ENCODE results near the gene IL17REL.

The IL17REL gene

DNA sequence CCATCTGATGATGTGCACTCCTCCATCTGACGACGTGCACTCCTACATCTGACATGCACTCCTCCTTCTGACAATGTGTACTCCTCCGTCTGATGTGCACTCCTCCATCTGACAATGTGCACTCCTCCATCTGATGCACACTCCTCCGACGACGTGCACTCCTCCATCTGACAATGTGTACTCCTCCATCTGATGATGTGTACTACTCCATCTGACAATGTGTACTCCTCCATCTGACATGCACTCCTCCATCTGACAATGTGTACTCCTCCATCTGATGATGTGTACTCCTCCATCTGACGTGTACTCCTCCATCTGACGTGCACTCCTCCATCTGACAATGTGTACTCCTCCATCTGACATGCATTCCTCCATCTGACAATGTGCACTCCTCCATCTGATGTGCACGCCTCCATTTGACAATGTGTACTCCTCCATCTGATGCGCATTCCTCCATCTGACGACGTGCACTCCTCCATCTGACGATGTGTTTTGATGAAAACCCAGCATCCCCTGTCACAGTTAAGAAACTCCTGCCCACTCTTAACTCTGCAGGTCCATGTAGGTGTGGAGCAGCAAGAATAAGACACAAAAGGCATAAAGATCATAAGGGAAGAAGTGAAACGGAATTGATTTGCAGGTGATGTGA lies 9.7 kb upstream of the IL17REL start:
- no peak for DNase-seq (ENCODE audit: low read depth)

DNA sequence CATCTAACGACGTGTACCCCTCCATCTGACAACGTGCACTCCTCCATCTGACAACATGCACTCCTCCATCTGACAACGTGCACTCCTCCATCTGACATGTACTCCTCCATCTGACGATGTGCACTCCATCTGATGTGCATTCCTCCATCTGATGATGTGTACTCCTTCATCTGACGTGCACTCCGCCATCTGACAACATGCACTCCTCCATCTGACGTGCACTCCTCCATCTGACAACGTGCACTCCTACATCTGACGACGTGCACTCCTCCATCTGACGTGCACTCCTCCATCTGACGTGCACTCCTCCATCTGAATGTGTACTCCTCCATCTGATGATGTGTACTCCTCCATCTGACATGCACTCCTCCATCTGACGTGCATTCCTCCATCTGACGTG lies 8.0 kb upstream of the IL17REL start:
- DNase-seq (ENCODE audit: low read depth), result no peak

DNA sequence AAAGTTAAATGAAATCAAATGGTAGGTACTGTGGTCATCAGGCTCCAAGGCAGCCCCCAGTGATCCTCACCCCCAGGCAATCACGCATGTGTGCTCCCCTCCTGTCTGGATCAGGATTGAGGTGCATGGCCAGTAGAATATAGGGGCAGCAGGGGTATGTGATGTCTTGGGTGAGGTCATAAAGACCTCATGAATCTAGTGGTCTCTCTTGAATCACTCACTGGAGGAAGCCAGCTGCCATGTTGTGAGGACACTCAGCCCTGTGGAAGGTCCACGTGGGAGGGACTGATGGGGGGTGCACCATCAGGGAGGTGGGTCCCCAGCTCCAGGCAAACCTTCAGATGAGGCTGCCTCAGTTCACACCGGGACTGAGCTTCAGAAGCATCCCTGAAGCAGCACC lies 6.8 kb upstream of the IL17REL start:
- no peak for DNase-seq (ENCODE audit: low read depth)

DNA sequence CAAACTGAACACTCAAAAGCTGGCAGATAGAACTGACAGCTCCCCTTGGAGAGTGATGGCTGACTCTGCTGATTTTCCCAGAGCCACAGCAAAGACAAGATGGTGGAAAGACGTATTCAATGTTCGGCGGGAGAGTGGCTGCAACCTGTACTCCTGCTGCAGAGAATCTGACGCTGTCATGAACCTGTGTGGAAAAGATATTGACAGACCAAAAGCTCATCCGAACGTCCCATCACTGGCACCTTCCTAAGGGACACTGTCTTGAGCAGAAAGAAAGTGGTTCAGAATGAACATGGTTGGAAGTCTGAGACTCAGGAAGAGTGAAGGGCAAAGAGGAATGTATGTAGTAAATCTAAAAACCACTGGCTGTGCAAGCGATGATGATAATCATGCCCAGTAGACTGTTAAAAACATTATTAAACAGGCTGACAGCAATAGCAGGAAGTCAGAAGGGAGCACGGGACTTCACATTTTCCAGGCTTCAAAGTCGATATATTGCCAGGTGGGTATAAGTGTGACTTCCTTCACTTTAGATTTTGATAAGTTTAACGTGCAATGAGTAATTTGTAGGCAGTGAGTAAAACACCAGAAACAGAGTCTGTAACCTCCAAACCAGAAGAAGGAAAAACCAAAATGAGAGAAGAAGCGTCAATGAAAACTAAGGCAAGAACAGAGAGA lies 6.2 kb upstream of the IL17REL start:
- no peak for DNase-seq (ENCODE audit: low read depth)

DNA sequence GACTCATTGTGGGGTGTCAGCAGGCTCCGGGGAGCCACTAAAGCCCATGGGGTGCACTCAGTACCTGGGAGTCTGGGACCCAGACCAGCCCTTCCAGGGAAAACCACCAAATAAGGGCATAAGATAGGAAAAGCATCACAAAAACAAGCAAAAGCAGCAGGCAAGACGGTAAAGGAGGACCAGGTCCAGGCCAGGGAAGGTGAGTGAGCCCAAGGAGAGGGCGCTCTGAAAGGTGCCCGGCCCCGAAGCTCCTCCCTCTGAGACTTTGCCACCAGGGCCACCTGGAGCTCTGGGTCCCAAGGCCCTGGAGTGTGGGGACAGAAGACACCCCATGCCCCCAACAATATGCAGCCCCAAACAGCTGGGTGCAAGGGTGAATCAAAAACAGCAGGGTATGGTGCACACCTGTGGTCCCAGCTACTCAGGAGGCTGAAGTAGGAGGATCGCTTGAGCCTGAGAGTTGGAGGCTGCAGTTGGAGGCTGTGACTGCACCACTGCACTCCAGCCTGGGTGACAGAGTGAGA lies 5.2 kb upstream of the IL17REL start:
- DNase-seq (ENCODE audit: low read depth), result no peak

DNA sequence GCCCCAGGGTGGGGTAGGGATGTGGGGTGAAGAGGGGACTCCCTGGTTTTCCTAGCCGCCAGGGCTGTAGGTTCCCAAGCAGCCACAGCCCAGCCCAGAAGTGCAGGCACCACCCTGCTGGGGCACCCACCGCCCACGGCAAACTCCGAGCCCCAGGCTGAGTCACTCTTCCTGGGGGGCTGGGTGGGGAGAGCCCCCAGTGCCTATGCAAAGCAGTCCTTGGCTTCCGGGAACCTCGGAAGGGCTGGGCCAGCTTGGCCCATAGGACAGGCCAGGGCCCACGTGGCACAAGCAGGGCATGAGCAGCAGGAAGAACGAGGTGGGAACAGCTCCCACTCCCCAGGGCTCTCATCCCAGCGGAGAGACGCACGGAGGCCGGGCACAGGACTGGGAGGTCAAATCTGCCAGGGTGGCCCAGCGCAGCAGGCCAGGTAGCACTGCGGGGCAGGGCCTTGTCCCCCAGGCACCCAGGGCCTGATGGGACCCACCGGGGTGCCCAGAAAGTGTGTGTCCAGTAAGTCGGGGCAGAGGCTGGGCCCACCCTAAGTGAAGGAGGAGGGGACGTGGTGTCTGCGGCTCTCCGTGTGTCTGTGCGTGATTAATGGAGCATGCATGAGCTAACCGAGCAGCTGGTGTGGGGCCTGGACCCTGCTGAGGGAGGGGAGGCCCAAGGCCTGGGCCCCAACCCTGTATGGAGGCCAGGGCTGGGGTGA lies 4.6 kb upstream of the IL17REL start:
- DNase-seq (ENCODE audit: low read depth), result no peak

DNA sequence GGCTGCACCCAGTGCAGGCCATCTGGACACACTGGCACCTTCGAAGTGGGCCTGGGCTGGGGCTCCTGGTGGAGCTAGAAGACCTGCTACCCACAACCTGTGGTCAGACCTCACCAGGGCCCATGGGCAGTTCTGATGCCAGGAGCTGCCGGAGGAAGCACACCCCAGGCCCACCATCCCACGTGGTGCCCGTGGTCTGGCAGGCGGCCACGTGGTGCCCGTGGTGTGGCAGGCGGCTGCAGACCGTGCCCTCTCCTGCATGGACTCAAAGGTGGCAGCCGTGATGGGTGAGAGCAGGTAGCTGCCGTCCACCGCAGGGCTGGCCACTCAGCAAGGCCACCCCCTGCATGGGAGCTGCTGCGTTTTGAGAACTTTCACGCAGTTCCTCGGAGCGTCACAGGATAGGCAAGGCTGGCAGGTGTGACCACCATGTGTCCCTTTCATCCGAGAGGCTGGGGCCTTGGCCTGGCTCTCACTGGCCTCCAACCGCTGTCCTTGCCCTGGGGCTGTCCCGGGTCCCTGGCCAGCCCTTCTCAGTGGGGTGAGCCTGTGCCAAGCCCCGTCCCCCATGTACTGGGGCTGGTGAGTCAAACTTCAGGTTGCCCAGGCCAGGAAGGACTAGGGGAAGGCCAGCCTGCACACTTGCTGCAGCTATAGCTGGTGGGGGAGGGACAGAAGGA lies 3.9 kb upstream of the IL17REL start:
- DNase-seq (ENCODE audit: low read depth), result no peak

DNA sequence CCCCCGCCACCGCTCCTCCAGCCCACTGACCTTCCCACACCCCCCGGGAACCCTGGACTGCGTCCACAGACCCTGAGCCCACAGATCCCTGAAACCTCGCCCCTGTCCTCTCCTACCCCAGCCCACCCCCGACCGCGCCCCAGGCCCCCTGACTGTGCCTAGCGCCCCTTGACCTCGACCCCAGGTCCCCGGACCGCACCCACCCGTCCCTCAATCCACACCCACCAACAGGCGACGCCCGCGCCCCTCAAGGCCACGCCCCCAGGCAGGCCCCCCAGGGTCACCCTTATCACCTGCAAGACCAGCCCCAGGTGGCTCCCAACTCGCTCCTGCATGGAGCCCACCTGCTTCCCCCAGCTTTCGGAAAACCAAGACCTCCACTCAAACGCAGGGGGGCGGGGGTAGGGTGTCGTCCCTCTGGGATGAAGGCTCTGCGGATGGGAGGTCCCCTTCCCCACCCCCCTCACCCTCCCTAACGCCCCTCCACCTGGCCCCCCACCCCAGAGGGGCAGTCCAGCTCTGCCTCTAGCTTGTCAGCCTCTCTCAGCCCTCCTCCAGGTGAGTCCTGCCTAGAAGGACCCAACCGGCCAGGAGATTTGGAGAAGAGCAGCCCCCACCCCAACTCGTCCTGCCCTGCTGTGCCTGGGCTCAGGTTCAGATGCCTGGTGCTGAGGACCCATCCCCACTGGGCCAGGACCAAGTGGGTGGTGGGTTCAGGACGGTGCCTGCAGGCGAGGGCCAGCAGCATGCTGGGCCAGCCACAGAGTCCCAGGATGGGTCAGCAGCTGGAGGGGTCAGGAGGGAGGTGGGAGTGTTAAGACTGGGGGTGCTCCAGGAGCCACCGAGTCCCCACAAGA lies 3.1 kb upstream of the IL17REL start:
- no peak for DNase-seq (ENCODE audit: low read depth)

DNA sequence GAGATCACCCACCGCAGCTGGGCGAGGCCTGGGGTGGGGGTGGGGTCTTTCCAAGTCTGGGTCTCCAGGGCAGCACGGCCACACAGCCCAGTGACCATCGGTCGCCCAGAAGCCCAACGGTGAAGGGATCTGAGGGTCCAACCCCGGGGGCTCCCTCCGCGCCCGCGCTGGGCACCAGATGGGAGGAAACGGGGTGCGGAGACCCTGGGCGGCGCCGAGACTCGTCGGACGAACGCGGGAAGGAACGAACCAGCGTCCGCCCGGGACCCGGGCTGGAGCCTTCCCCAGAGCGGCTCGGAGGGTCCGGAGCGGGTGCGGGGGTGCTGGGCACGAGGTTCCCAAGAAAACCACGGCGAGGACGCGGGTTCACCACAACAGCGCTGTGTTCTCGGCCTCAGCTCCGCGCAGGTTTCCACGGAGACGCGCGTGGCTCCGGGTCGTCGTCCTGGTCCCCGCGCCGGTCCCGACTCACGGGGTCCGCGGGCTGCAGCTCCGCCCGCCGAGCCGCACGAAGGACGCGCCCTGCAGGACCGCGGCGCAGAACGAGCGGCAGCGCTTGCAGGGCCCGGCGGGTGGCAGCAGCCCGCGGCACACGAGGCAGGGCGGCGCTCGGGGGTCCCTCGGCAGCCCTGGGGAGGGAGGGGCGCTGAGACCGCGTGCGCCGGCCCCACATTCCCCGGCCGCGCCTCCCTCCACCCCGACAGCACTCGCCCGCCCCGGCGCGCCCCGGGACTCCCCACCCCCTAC lies 2.3 kb upstream of the IL17REL start:
- DNase-seq (ENCODE audit: low read depth), result no peak

DNA sequence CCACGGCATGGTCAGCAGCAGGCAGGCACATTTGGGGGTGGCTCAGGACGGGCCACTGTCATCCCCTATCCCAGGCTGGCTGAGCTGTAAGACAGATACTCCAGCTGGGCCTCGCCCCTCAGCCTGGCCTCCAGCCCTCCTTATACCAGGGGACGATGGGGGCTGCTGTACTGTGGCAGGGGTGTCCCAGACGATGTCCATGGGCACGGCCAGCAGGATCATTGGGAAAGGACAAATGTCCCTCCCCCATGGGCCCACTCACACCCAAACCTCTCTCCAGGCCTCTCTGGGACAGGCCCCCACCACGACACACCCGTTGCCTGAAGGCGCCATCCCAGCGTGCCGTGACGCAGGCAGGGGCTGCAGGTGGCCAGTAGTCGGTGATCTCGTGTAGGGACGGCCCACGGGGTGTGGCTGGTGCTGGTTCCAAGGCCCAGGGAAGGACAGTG lies 1.5 kb upstream of the IL17REL start:
- no peak for DNase-seq (ENCODE audit: low read depth)

DNA sequence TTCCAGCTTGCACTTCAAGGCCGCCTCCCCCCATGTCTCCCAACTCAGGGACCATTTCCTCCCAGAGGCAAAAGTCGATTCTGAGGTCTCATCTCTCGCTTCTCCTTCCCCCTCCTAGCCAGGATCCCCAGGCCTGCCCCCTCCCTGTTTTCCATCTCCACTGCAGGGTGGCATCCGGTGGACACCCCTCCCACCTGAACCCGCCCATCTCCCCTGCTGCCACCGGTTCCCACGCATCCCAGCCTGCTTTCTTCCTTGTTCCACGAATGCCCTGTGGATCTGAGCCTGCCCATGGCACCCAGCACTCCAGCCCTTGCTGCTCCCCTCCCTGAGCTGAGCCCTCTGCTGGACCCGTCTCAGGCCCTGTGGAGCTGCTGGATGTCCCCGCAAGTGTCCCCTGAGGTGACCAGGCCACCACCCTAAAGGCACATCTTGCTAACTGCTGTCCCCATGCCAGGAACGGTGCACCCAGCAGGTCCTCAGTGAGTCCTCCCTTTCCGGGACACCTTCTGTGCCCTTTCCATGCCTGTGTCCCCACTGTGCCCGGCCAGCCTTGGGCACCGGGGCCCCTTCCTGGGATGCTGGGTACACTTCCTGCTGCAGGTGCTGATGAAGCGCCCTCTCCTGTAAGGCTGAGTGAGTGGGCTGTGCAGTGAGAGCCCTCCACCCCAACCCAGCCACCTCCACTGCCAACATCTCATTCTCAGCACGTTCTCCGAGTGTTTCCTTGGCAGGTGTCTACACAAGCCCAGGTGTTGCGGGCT lies 936 bp downstream of the IL17REL start:
- no peak for DNase-seq (ENCODE audit: low read depth)

DNA sequence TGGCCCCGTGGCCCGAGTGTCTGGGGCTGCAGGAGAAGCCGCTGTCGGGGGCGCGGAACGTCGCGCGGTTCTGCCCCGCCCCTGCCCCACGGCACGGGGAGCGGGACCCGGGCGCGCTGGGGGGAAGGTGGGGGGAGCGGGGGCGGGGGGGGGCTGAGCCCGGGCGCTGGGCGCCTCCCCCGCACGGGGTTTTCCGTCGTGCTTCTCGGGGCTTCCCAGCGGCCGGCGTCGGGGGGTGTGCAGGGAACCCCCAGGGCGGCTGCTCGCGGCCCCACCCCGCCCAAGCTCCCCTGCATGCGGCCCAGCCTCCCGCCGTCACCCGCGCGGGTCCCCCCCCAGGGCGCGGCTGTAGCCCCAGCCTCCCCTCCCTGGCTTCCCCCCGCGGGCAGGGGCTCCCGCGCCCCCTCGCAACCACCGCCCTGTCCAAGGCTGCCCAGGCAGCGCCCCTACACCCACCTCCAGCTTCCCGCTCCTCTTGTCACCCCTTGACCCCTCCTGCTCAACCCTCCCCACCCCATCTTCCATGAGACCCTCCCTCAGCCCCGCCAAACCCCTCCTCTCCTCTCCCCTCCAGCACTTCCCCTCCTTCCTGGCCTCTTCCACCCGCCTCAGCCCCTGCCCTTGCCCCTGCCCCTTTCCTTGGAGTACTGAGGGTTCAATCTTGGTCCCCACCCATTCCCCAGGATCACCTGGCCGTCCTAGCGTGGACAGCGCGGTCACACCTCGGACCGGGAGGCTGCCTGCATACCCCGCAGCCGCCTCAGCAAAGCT lies 1.7 kb downstream of the IL17REL start:
- DNase-seq (ENCODE audit: low read depth), result no peak

DNA sequence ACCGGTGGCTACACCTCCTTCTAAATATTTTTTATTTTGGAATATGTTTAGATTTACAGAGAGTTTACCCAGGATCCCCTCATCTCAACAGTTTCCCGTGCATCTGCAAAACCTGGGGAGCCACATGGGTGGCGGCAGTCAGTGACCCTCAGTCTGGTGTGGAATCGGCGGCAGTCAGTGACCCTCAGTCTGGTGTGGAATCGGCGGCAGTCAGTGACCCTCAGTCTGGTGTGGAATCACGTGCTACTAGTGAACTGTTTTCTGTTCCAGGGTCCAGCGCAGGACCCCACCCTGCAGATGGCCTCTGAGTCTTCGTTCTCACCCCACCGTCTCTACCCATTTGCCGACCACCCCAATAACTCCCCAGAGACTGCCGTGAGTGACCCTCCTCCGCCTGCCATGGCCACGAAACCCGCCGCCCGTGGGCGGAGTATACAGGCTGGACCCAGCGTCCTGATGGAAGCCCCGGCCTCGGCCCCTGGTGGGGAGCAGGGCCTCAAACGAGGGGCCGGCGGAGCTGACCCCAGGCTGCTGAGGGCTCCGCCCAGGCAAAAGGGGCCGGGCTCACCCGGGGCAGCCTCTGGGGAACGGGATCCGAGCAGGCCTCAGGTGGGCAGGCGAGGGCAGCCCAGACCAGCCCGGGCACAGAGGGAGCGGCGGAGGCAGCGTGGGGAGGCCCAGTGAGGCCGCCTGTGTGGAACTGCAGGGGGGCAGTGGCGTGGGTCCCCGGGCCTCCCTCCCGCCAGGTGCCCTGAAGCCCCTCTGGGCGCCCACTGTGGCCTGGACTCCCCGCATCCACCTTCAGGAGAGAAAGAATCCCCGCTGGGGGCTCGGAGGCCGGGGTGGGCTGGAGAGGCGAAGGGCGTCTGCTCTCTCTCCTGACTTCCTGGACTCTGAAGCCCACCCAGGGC lies 2.5 kb downstream of the IL17REL start:
- no peak for DNase-seq (ENCODE audit: low read depth)

DNA sequence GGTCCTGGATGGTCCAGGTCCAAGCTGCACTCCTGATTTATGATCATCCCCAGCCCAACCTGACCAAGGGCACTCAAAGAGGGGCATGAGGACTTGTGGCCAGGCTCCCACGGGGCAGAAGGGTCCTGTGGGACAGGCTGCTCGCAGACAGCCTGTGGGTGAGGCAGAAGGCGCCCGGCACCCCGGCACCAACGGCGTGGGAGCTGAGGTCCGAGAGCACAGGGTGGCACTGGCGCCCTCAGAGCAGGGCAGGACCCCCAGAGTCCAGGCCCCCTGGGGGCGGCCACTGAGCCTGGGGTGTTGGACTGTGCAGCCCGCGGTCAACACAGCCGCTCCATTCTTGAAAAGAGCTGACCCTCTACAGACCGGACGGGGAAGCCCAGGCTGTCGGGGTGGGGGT lies 3.3 kb downstream of the IL17REL start:
- no peak for DNase-seq (ENCODE audit: low read depth)

DNA sequence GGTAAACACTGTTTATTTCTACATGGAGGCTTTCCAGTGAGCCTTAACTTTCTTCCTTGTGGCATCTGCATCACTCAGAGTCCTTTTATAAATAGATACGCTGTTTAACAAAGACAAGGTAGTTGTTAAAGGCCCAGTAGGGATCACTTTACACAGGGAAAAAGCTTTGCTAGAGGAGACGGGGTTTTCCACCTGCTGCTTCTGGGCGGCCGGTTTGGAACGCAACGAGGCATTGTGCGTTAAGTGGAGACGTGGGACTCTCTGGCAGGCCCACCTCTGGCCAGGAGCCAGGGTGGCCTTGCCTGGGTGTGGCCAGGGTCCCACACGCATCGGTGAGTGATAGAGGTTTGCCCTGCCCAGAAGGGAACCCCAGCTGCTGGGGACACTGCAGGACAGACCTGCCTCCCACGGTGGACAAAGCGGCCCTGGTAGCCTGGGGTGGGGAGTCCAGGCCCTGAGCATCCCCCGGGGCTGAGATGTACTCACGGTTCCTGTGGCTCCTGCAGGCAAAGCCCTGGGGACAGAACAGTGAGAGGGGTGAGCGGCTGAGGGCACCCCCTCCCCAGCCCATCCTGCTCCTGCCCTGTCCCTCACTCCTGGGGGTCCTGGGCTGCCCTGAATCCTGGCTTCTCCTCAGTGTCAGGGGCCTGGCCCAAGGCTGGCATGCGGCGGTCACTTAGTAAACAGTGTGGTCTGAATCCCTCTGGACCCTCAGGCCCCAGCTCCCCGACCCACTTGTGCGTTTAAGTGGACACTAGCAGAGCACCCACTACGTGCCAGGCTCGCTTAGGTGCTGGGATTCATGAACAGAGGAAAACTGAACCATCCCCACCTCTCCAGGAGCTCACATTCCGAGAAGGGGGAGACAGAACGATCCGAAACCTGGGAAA lies 4.2 kb downstream of the IL17REL start:
- no peak for DNase-seq (ENCODE audit: low read depth)

DNA sequence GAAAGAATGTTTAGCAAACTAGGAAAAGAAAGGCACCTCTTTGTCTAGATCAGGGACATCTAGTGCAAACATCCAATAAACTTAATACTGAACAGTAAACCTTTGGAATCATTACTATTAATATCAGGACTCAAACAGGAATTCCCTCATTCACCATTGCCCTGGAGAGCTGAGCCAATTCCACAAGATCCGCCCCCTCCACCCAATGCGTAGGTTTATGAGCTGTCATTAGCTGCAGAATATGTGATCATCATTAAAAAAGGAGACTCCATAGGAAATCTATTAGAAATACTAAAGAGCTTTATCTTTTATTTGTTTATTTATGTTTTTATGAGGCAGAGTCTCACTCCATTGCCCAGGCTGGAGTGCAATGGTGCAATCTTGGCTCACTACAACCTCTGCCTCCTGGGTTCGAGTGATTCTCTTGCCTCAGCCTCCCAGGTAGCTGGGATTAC lies 5.5 kb downstream of the IL17REL start:
- no peak for DNase-seq (ENCODE audit: low read depth)

DNA sequence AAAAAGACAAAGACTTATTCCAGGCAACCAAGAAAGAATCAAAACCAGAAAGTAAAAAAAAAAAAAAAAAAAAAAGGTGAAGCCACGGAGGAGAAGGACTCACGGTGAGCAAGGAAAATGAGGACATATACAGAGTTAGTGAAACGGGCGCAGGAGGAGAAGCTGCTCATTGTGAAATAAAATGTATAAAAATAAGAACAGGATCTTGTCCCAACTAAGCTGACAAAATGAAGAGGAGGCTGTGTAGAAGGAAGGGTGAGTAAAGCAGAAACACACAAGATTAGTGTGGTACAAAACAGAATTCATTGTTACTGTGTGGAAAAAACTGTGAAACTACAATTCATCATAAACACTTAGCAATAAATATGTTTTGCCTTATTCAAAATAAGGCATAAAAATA lies 7.6 kb downstream of the IL17REL start:
- no peak for DNase-seq (ENCODE audit: low read depth)

Measured in fibroblast of gingiva (primary cell).